ENCODE results near the gene KAT2A. TPM values are rescaled to one million over a fixed set of nuclear protein-coding genes. Genes with fewer than 3 reads are reported as not detected.
A peak's percentile ranks its signal among the peaks of the same experiment; 100 is the strongest.

Gene KAT2A
- total RNA-seq, 1 donor from 2014 or later = 4.5 TPM

GRCh38 chr17:42135664-42136653 lies 14.8 kb upstream of the KAT2A start:
- DNase-seq (ENCODE audit: low read depth in 2 of 2) = peak; percentile 86 to 95

GRCh38 chr17:42135151-42135550 lies 14.0 kb upstream of the KAT2A start:
- DNase-seq (ENCODE audit: low read depth in 2 of 2) = no peak

DNA sequence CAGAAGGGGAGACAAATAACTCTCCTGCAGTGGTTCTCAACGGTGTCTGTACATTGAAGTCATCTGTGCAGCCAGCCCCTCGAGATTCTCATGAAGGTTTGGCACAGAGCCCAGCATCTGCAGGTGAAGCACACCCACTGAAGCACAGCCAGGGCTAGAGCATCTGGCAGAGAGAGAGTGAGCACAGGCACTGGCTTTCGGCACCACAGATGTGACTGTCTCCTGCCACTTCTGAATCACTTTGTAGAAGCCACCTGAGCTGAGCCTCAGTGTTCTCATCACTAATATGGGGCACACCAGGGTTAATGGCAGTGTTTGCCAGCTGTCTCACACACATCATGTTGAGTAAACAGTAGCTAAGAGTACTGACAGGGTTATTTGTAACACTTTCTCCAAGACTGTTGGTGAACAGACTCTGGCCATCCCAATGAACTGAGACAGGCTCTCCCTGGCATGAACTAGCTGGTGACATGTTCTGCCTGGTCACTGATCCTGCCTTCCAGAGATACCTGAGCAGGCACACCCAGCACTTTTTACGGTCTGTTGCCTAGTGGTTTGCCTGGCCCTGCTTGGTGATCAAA lies 12.4 kb upstream of the KAT2A start:
- no peak for DNase-seq (ENCODE audit: low read depth in 2 of 2)

DNA sequence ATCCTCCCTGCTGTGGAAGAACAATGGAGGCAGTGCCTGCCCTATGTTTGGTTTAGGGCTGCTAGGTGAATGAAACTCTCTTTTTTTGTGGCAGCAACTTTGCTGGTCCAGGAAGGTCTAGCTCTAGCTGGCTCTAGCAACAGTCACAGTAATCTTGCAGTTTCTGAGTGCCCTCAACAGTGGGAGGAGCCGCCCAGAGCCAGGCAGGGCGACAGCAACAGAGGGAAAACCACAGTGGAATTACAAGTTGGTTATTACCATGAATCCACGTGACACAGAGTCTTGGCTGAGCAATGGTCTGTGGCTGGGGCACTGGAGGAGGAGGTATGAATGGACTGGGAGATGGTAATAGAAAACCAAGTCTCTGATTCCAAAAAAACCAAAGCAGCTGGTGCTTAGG lies 11.8 kb upstream of the KAT2A start:
- peak in 1 of 2 donors; percentile 50 for DNase-seq (ENCODE audit: low read depth in 2 of 2)

DNA sequence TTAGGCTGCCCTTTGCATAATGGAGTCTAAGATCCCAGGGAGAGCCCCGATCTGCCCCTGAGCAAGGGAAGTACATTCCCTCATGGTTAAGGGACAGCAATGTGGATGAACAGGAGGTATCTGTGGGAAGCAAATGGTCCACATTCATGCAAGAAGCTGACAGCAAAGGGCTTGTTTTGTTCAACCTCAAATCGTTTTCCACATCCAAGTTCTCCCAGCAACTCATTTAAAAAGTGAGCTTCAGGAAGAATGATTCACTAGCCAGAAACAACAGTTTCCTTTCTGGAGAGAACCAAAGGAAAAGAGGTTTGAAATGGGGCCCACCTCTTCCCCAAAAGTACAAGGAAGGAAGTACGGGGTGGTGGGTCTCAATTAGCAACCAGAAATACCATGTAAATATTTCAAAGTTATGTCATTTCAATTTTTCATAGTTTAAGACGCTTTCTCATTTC lies 10.8 kb upstream of the KAT2A start:
- peak; percentile 35 to 82 for DNase-seq (ENCODE audit: low read depth in 2 of 2)

- DNase-seq (ENCODE audit: low read depth in 2 of 2) = no peak
These were observed 10.1 kb upstream of the KAT2A start for GRCh38 chr17:42131232-42131631.

DNA sequence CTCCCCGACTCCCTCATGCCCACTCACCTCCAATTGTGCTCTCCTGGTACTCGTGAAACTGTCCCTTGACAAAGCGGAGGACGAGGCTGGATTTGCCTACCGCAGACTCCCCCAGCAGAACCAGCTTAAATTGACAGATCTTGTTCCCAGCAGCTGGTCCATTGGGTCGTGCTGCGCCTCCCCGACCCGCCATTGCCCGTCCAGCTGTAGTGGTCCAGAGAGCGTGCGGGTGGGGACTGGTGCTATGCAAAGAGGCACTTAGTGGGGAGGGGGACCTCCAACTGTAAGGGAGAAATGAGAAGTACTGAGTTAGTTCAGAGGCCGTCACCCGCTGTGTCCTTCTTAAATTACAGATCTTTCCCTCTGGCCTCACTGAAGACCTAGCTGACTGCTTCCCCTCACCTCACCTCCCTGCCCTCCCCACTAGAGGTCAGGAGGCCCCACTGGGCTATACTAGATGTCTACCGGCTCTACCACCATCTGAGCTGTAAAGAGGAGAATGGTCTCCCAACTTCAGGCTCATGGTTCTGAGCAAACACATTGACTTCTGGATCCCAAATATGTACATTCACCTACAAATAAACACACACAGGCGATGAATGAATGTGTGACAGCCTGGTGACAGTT lies 9.3 kb upstream of the KAT2A start:
- DNase-seq (ENCODE audit: low read depth in 2 of 2) = no peak

- no peak for DNase-seq (ENCODE audit: low read depth in 2 of 2)
These were observed 8.1 kb upstream of the KAT2A start for GRCh38 chr17:42129109-42129837.

DNA sequence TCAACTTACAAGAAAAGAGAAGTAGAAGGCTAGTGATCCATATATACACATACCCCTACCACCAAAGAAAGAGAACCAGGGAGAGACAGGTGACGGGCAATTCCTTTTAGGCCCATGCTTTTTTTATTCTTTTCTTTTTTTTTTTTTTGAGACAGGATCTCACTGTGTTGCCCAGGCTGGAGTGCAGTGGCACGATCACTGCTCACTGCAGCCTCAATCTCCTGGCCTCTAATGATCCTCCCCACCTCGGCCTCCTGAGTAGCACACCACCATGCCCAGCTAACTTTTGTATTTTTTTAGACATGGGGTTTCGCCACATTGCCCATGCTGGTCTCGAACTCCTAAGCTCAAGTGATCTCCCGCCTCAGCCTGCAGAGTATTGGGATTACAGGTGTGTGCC lies 6.2 kb upstream of the KAT2A start:
- DNase-seq (ENCODE audit: low read depth in 2 of 2) = no peak

GRCh38 chr17:42126836-42127235 lies 5.7 kb upstream of the KAT2A start:
- DNase-seq (ENCODE audit: low read depth in 2 of 2) = no peak

DNA sequence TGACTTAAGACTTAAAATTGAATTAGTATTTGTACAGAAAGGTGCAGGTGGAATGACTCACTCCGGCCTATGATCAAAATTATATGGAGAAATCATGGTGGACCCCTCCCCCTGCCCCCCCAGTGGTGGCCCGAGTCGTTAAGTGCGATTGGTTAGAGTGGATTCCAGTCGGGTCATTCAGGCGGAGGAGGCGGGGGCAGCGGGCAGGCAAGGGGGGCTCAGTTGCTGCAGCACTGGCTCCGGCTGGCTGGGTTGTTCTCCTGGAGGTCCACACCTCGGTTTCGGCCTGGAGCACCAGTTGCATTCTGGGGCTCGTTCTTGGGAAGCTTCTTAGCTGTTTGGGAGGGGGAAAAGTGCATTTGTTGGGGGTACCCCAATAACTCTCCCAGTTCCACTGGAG lies 4.4 kb upstream of the KAT2A start:
- no peak for DNase-seq (ENCODE audit: low read depth in 2 of 2)

DNA sequence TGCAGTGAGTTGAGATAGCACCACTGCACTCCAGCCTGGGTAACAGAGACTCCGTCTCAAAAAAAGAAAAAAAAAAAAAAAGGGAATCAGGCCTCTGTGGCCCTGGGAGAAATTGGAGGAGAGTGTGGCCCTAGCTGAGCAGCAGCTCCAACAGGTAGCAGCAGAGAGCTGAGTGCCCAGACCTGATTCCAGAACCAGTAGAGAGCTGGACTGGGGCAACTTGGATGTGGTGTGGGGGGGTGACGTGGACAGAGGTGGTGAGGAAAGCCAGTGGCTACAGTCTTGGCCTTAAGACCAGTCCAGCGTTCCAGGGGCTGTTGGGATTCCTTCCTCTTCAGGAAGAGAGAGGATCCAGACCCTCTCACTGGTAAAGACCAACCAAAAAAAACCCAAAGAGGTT lies 3.1 kb upstream of the KAT2A start:
- DNase-seq (ENCODE audit: low read depth in 2 of 2) = no peak

- DNase-seq (ENCODE audit: low read depth in 2 of 2) = no peak
These were observed 1.5 kb upstream of the KAT2A start, which contains the start of gene HSPB9 for GRCh38 chr17:42122371-42123303. Gene HSPB9 (plus strand): TSS chr17:42122804. CDS start chr17:42122851, 47 bp downstream.

DNA sequence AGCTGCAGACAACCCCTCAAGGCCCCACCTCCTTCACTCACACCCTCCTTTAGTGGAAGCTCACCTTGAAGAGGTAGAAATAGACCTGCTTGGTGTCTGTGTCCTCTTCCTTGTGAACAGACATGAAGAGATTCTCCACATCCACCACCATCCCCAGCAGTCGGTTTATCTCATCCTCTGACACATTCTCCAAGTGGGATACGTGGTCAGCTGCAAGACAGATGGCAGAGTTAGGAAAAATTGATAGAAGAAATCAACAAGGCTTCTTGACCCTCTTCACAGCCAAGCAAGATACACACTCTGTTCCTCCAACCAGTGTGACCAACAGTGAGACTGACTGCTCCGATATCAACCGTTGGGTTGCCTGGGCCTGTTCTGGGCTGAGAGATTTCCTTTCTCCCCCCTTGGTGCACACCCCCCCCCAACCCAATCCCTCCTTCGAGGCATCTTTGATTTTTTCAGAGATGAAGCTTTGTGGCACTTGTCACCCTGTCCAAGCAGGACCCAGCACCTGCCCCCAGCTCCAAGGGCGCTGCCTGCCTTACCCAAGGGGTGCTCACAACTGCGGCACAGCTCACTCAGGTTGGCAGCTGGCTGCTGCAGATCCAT lies 902 bp downstream of the KAT2A start:
- no peak for DNase-seq (ENCODE audit: low read depth in 2 of 2)

DNA sequence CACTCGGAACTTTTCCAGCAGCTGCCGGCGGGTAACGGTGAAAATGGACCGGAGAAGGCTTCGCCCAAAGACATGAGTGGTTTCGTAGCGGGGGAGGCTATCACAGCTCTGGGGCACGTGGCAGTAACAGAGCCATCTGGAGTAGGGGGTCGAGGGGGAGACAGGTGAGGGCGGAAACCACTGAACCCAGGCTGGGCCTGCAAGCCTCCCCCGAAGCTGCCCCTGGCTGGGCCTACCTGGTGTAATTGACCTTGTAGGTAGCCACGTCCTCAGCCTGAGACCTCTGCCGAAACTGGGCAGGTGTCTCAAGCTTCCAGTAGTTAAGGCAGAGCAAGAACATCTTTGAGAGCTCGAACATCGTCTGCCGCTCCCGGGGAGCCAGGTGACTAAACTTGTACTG lies 1.9 kb downstream of the KAT2A start:
- no peak for DNase-seq (ENCODE audit: low read depth in 2 of 2)

GRCh38 chr17:42118545-42118944 lies 2.6 kb downstream of the KAT2A start:
- peak; percentile 36 to 56 for DNase-seq (ENCODE audit: low read depth in 2 of 2)

GRCh38 chr17:42118126-42118510 lies 3.0 kb downstream of the KAT2A start:
- DNase-seq (ENCODE audit: low read depth in 2 of 2) = no peak

DNA sequence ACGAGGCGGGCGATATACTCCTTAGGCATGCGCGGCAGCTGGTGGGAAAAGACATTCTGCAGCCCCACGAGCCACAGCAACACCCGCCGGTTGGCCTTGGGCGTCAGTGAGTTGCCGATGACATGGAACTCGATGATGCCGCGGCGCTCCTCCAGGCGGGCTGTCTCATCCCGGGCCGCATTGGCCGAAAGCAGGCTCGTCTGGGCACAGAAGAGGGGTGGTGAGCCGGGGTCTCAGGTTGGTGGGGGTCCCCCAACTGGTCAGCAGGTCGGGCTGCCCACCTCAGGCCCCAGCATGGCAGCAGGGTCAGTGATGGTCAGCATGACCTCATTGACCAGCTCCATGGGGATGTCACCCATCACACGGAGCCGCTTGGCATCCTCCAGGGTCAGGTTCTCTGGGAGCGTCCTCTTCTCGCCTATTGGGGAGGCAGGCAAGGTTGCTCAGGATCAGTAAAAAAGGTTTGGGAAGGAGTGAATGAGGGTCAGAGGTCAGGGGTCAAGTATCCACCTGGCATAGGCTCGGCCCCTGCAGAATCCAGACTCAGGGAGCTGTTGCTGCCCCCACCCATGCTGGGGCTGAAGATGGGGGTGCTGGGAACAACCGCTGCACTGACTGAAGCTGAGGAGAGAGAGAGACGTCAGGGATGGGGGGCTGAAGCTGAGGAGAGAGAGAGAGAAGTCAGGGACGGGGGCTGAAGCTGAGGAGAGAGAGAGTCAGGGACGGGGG lies 3.6 kb downstream of the KAT2A start:
- no peak for DNase-seq (ENCODE audit: low read depth in 2 of 2)

DNA sequence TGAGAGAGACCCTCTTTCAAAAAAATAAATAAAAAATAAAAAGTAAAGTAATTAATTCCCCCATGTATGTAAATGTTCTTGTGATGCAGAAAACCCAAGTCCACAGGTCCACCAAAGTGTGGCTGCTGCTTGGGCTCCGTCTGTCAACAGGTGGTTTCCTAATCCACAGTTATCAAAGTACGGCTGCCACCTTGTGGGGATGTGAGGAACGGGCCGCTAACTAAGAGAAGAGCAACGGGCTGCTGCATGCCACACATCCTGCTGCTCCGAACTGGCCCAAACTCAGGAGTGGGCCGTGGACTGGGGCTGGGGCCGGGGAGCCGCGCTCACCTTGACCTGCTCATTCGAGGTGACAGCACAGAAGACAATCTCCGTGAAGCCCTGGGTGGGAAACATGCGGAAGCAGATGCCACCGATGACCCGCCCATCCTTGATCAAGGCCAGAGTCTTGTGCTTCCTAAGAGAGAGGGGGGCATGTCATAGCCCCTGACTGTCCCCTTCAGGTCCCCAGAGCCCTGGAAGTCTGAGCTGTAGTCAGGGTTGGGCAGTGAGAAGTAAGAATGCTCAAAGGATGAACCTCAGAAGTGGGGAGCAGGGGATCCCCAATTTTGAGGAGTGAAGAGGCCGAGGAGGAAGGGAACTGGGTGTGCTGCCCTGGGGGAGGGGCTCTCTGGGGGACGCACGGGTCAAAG lies 4.3 kb downstream of the KAT2A start:
- peak; percentile 67 to 78 for DNase-seq (ENCODE audit: low read depth in 2 of 2)

Measured in dermis microvascular lymphatic vessel endothelial cell (primary cell).